NOMO-1 treated with DMSO at 0.1 percent for 48 hours (cell line): ENCODE measurements around the gene NAT10.
A peak's percentile ranks its signal among the peaks of the same experiment; 100 is the strongest.
"Not testable (repeated sequence)": the region's sequence is repeated elsewhere in the genome, so short reads cannot be mapped to it uniquely, and the experiment has no call there.

ENCODE experiments used
- DNase-seq: peaks from one replicate; lab custom pipeline; 2025; ENCODE audit not compliant: unreplicated experiment; lab: John Stamatoyannopoulos, UW

Gene NAT10

DNA sequence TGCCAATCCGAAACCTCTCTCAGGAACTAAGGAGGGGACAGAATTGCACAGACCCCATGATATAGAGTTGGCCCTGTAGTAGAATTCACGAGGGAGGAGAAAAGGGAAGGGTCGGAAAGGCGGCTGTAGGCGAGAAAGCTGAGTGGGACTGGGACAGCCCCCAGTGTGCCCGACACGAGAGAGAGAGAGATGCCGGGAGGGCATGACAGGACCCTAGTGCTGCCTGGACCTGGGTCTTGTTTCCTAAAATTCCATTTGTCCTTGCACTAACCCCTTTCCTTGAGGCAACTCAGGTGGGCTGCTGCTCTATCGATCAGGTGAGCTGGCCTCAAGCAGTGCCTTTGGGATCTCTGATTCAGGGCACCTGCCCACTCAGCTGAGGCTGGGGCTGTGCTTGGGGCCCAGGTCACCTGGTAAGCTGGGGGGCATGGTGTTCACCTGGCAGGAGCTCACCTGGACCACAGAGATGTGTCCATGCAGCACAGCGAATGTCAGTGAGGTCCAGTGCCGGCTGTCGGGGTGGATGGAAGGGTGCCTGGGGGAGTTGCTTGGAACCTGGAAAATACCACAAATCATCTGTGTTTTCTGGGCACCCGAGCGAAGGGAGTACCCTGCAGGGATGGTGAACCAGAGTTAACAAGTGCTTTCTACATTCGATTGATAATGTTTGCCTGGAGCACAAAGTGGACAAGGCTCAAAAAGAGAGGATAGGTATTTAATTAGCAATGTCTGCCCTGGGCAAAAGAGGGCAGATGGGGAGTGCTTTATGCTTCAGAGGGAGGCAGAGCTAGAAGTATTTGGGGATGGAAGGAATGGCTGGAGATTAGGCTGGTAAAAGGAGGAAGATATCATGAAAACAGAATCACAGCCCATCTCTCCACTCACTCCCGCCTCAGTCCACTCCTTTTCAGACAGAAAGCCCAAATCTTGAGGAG, 61.6 kb downstream of the NAT10 start:
- DNase-seq: no peak

DNA sequence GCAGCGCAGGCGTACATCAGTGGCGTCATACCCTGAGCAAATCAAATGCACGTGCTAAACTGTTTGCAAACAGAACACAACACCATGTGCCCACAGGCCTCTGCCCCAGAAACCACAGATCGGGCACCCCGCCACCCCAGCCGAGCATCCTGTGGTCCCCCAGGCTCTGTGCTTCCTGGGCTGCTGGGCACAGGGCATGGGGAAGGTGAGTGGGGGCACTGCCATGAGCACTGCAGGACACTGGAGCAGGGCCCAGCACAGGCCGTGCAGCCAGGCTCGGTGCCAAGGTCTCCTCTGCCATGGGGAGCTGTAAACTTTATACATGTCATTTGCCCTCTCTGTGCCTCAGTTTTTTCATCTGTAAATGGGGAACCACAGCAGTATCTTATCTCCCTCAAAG, 62.5 kb downstream of the NAT10 start:
- DNase-seq: no peak

DNA sequence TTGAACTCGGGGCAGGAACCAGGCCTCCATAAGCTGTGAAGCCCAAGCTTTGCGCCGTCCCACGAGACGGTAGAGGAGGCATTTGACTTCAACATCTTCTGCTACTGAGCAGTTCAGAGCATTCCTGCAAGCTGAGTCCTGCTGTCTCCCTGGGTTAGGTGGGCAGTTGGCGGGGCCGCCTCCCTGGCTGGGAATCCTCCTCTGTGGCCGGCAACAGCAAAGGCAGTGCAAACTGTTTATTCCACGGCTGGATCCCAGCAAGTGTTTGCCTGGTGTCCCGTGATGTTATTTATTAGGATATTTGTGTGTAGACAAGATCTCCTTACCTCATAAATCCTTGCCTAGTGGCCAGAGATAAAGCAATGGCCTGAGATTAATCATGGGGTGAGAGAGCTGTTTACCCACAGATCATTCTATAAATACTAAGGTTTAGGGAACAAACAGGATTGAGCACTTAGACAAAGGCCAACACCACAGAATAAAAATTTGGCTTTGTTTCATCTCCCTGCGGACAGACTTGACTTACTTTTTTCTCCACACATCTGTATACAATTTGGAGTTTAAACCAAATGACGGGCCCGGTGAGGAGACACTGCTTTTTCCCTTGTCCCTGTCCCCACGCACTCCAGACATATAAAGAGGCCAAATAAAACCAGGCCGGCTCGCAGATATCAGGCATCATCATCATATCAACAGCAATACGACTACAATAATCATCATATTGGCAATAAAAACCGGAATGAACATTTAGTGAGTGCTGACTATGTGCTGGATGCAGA, 63.4 kb downstream of the NAT10 start:
- DNase-seq: no peak

DNA sequence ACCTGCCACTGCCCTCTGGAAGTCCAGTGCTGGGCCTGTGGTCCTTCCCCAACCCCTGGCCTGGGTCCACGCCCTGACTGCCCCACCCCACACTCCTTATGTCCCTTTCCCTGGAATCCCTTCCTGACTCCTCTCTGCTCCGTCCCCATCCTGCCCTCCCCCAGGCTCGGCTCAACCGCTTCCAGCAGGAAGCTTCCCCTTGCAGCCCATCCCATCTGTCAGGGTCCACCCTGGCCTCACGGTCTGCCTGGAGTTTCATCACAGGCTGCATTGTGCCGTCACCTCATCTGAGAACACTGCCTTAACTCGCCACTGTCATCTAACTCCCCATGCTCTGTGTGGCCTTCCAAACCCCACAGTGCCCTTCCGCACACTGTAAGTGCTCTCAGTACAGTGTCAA, 64.3 kb downstream of the NAT10 start:
- no peak for DNase-seq

DNA sequence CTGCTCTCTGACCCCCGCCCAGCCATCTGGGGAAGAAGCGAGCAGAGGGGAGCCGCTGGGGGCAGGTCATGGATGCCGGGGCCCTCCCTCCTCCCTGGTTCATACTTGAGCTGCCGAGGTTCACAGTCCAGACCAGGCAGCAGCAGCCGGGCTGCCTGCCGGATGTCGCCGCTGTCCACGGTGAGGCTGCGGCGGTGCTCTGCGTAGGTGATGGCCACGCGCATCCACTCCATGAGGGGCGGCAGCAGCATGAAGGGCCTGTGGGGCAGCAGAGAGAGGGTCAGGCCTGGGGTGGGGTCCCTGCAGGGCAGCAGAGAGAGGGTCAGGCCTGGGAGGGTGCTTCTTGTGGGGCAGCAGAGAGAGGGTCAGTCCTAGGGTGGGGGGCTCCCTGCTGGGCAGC, 67.6 kb downstream of the NAT10 start:
- no peak for DNase-seq

DNA sequence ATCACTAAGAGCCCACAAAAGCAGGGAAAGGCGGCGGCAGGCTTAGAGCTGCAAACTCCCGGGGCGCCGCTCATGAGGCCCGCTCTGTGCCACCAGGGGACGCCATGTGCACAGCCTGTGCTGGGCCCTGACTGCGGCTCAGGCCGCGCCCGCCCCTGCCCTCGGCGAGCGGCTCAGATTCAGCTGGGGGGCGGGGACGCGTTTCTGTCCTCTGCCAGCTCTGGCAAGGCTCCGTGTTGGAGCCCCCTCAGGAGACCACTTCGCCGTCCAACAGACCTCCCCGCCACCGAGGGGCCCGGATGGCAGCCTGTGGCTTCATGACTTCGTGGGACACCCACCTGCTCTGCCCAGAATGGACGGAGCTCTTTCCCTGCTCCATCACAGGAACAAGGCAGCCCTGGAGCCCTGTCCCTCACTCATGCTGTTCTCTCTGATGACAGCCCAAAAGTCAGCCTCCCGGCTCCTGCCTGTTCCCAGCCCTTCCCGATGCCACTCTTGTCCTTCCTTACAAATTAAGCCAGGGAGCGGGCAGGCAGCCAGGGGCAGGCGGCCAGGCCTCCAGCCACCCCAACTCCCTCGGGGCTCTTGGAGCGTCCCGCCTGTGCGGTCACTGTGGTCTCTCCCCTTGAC, 69.1 kb downstream of the NAT10 start:
- peak; percentile 68 for DNase-seq

DNA sequence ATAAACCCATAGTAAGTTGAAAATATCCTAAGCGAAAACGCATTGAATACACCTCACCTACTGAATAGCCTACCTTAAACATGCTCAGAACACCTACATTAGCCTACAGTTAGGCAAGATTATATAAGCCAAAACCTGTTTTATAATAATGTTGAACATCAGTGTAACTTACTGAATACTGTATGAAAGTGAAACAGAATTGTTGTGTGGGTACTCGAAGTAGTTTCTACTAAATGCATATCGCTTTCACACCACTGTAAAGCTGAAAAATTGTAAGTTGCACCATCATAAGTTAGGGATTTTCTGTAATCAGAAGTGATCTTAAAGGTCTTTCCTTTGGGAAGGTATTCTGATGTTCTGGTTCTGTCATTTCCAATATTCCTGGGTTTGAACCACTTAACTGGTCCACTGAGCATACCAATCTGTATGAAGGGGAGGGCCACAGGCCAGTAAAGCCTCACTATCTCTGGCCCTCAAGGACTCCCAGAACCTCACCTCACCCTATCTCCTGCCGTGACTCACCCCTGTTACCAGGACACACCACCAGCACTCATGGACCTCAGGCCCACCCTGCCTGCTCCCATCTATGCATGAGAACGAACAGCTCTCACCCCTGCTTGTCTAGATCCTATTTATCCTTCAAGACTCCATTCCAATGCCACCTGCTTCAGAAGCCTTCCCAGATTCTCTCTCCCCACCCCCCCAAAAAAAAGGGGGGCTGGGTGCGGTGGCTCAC, 70.0 kb downstream of the NAT10 start:
- DNase-seq: no peak

DNA sequence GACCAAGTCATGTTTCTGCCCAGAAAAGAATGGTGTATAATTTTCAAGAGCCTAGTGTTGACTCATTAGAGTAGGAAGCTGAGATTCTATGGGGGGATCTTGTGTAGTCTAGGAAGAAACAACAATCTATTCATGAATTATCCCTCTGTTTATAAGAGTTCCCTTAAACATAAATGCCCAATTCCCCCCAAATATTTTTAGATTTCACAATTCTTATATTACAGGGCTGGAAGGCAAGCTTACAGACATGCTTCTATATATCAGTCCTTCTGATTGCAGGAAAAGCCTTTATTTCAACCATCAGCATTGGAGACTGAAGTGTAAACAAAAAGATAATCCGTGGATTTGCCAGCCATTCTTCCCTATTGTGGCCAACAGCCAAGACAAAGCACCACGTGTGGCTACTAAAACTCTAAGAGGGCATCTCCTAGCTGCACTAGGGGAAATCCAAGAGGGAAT, 71.4 kb downstream of the NAT10 start:
- DNase-seq: no peak

DNA sequence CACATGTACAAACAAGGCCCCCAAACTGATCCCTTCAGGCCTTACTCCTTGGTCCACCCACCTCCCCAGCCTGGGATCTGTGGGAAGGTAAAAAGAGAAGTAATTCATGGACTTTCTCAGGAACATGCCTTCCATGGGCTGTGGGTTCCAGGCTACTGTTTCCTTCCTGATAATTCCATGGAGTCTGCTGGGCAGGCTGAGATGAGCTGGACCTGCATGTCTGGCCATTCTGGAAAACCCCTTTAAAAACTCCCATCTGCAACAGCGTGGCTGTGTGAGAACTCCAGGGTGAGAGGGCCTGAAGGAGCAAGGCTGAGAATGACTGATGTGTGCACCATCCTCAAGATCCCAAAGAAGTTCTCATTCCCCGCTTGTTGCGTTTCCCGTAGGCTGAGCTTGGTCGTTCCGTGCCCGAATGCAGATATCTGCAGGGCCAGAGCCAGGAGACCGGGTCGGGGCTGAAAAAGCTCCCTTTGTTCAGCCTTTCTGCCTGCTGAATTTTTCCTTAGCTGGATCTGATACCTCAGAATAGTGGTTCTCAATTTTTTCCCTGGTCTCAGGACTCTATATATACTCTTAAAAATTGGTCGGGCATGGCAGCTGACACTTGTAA, 72.9 kb downstream of the NAT10 start:
- DNase-seq: no peak

DNA sequence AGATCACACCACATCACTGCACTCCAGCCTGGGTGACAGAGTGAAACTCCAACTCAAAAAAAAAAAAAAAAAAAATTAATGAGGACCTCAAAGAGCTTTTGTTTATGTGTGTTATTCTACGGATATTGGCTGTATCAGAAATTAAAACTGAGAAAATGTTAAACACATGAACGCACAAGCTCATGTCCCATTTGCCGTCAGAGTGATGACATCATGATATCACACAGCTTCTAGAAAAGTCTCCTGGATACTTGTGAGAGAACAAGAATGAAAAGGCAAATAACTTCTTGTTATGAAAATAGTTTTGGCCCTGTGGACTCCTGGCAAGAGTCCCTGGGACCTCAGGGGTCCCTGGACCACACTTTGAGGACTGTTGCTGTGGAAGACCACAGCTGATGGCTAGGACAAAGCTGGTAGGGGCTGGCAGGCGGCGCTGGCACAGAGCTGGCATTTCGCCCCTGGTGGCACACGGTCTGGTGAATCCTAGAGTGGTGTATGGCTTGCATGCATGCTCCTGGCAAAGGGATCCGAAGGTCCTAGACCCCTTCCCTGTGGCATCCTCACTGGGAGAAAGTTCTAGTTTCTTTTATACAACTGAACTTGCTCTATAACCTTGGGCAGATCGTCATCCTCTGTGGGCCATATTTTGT, 73.7 kb downstream of the NAT10 start:
- DNase-seq: no peak

DNA sequence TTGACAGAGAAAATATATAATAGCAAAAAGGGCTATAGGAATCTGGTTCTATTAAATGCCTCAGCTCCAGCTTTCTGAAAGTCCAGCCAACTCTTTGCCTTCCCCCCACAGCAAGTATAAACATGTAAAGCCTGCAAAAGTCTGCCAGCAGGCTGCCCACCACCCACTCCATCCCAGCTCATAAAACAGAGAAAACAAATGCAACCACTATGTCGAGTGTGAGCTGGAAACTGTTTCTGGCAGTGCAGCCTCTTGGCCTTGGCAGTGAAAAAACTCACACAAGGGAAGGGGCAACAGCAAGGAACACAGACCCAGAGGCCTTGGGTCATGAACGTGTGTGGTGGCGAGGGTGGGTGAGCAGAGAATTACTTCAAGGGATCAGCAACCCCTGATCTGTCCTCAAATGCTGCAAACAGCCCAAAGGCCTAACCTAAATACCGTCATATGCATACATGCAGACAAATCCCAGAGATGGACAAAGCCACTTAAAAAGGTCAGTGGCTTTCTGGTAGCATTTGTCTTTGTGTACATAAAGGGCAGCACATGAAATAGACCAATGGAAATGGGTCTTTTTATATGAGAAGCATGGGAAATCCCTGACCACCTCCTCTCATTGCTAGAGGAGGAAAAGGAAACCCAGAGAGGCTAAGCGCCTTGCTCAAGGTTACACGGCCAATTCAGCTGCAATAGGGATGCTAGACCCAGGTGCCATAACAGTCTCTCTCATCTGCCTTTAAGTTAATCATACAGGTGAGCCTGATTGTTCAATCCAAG, 74.8 kb downstream of the NAT10 start:
- no peak for DNase-seq

DNA sequence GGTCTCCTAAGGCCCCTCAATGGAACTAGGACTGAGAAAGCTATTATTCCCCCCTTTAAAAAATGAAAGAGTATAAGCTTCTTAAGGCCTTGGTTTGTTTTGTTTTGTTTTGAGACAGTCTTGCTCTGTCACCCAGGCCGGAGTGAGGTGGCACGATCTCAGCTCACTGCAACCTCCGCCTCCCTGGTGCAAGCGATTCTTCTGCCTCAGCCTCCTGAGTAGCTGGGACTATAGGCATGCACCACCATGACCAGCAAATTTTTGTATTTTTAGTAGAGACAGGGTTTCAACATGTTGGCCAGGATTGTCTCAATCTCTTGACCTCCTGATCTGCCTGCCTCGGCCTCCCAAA, 75.4 kb downstream of the NAT10 start:
- DNase-seq: not testable (repeated sequence)

DNA sequence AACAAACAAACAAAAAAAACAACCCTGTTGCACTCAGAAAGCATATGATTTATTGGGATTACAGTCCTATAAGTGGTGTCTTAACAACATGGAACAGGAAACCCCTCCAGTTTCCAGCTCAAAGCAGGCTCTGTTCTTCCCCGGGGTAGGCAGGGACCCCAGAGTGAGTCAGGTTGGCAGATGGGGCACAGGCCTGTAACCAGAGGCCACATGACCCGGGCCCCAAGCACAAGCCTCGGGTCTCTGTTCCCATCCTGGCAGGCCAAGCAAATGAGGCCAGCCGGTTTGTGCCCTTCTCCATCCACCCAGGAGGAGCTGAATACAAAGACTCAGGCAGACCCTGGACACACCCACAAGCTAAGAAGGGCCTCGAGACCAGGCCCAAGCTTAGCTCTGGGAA, 75.8 kb downstream of the NAT10 start:
- no peak for DNase-seq

DNA sequence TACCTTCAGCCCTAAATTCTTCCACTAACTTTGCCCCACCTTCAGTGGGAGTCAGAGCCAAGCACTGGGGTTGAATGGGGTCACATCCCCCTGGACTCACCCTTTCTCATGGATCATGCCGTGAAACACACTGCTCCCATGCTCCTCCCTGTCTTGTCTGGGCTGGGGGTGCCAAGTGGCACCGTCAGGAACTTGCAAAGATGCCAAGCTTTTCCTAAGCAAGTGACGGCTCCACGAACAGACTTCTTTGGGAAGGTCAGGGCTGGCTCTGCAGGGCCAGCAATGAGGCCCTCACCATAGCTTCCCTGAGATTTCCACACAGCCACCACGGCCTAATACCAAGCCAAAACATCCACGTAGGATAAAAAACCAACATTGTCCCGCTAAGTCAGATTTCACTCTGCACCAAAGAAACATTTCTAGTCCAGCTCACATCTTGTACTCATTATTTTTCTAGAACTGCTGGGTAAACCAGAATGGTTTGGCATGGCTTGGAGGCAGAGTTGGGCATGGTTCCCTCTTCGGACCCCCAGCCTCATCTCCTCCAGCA, 76.5 kb downstream of the NAT10 start:
- no peak for DNase-seq

DNA sequence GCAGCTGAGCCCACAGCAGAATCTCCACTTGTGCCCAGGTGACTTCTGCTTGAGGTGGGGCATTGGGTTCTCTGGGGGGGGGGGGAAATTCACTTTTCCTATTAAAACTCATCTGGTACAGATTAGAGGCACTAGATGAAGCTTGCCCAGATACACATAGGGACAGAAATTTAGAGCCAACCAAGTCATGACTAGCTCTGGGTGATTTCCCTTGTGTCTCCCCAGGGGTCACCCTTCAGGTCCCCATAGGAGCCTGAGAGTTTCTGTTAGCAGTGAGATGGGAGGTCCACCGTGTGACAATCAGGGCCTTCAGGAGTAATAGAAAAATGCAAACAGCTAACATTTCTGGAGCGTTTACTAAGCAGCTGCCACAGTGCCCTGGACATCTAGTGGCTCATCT, 77.0 kb downstream of the NAT10 start:
- DNase-seq: no peak

DNA sequence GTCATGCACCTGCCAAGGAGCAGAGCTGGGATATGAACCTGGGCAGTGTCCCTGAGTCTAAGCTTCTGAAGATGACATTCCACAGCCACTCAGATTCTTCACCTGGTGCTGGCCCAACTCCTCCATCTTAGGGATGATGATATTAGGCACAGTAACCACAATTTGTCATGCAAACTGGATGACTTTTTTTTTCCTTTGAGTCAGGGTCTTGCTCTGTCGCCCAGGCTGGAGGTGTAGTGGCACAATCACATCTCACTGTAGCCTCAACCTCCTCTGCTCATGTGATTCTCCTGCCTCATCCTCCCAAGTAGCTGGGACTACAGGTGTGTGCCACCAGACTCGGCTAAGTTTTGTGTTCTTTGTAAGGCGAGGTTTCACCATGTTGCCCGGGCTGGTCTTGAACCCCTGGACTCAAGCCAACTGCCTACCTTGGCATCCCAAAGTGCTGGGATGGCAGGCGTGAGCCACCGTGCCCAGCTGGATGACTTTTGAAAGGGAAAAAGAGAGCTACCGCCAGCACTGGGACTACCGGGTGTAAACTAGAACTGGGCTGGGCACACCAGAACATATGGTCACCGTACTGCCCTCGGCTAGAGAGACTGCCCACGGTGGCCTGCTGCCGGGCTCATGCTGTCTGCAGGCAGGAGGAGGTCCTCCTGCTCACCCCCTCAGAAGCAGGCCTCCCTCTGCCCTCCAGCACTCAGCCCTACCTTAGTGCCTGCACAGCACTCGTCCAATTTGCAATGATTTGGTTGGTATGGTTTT, 77.7 kb downstream of the NAT10 start:
- no peak for DNase-seq

DNA sequence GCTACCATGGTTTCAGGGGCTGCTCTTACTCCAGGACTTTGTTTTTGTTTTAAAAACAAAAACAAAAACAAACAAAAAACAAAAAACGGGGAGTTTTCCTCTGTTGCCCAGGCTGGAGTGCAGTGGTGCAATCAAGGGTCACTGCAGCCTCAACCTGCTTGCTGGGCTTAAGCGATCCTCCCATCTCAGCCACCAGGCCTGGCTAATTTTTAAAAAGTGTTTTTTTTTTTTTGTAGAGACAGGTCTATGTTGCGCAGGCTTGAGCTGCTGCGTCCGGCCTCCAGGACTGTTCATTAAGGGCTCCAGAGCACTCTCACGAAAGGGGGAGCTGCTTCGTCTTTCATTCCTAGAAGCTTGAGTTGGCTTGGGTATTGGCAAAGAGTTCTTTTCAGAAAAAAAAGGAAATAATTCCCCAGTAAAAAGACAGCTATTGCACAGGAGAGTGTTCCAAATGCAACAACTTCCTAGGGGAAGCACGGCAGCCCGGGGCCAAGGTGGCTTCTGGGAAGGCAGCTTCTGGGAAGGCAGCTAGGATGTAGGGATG, 78.5 kb downstream of the NAT10 start:
- DNase-seq: no peak

DNA sequence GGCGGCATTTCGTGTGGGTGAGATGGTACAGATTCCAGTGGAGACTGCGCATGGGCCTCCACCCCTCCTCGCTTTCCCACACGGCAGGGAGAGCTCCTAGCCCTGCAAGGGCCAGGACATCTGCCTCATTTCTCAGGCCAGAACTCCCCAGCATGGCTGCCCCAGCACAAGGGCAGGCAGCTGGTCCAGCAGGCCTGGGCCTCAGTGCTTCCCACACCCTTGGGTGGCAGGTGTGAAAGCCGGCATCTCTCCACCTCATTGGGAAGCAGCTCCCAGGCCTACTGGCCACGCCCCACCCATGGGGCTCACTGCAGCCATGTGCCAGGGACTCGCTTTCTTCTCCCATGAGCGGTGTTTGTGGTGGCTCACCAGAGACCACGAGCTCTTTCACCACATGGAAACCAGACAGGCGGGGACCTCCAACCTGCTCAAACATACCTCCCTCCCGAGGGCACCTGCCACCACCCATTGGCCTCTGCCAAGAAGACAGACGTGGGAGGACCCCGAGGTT, 79.1 kb downstream of the NAT10 start:
- DNase-seq: no peak
